GM21390 (cell line): ENCODE data around the gene CYTH1.

ENCODE experiments used
- ATAC-seq: cut with Tn5 transposase; IDR thresholded peaks from one replicate; pipeline ENCODE4 v1.9.1; 2021; ENCODE audit not compliant: unreplicated experiment

The CYTH1 gene

GRCh38 chr17:78738278-78738677, 43.8 kb downstream of the CYTH1 start:
- no peak for ATAC-seq

DNA sequence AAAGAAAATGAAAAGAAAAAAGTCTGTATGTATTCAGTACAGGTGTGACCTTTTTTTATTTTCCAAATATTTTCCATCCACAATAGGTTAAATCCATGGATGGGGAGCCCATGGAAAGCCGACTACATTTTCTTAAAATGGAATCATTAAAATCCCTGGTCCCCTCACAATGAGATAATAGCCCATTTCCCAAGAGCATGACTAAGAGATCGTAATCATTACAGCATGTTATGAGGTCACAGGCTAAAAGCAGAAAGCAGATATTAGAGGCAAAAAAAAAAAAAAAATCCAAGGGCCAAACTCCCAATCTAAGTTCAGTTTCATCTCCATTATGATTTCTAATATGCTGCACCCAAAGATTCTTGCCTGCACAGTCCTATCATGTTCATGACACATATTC, 44.7 kb downstream of the CYTH1 start:
- no peak for ATAC-seq

DNA sequence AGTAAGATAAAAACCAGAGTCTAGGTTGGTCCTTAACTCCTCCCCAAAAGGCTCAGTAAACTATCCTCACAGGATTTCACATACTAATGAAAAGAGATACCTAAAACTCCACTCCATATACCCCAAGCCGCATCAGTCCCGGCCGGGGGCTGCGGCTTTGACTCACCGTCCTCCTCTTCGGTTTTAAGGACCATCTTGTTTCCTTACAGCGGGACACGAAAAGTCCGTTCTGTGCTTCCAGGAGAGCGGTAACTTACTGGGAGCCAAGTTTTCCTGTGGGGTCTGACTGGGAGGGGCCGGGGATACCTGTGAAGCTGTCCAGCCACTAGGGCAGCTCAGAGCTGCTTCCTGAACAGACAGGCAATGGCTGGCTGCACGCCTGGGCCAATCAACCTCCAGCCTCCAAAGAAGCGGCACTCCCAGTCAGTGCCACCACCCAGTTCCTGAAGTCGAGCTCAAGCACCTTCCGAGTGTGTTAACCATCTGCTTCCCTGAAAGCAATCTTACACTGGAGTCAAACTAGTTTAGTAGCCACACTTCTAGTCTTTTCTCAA, 45.5 kb downstream of the CYTH1 start:
- ATAC-seq: peak; percentile 61

GRCh38 chr17:78735832-78736525, 46.1 kb downstream of the CYTH1 start:
- no peak for ATAC-seq

DNA sequence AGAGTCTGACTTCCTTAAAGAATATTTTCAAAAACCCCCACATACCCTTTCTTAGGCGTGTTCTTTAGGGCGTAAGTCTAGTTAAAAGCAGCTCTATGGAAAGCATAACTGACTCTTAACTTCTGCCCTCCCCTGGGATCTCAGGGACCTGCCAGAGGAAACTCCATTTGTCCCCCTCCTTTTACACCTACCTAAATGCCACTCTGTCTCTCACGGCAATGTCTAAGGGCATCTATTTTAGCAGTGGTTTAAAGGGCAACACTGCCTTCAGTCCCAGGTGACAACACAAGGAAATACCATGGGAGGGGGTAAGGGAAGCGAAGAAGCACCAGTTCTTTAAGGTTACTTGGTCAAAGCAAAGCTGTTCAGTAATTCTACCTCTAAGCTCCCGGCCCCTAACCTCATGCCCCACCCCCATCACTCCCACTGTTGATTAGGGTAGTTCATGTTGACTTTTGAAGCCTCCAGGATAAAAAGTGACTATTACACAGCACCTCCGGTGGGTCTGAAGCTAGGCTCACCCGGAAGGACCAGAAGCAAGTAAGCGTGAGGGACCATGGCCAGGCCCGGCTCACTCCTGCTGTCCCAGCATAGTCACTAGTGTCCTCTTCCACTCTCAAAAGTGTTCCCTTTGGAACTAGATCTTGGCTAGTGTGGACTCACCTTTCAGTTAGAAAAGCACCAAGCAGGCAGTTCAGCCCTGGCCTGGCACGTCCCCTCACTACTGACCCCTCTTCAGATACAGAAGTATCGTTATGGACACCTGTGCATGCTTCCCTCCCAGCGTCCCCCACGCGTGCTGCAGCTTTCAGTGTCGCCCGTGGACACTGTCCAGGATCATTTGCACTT, 47.1 kb downstream of the CYTH1 start:
- ATAC-seq: no peak

GRCh38 chr17:78732354-78732753, 49.7 kb downstream of the CYTH1 start:
- no peak for ATAC-seq

GRCh38 chr17:78731904-78732303, 50.2 kb downstream of the CYTH1 start:
- ATAC-seq: no peak

GRCh38 chr17:78729641-78730040, 52.4 kb downstream of the CYTH1 start:
- ATAC-seq: no peak

- no peak for ATAC-seq
Observed at GRCh38 chr17:78728495-78728894, 53.6 kb downstream of the CYTH1 start.

DNA sequence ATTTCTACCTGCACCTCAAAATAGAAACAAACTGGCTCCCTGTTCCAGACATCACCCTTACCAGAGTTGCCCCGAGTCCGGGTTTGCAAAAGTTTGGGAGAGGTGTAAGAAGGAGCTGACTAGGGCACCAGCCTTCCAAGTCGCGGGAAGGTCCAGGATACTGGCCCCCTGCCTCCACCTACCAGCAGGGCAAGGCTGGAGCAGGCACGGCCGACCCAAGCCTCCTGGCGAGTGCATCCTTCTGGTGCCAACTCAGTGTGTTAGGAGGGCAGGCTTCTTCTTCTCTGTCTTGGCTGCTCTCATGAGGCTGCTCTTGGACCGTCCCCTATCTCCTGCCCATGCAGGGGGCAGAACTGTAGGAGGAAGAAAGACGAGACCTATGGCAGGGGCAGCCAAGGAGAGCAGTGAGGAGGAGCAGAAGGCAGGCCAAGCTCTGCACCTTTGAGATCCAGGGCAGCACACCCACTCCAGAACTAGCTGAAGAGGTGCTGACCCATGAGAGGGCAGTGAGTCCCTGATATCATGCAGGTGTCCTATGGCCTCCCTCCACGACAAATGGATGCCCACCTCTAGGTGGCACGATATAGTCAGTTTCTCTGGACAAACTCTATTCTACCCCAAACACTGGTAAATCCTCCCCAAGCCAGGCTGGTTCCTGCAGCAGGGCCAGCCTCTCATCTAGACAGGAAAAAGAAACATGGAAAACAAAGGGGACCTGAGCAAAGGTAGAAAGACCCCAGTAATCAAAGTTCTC, 54.4 kb downstream of the CYTH1 start:
- ATAC-seq: no peak

DNA sequence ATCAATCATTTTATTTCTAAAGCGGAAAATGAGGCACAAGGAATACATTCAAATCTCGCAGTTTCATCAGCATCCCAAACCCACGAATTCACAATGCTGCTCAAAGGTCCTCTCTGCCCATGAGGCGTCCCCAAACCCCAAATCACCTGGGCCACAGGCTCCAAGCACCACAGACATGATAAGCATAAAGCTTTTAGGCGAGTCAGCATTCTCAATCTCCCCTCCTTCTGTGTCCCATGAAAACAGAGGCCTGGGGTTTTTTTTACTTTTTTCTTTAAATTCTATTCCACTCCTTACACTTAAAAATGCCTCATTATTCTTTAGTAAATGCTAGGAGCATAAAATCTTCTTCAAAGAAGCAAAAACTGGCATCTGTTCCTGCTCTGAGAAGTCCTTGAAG, 55.0 kb downstream of the CYTH1 start:
- ATAC-seq: no peak

DNA sequence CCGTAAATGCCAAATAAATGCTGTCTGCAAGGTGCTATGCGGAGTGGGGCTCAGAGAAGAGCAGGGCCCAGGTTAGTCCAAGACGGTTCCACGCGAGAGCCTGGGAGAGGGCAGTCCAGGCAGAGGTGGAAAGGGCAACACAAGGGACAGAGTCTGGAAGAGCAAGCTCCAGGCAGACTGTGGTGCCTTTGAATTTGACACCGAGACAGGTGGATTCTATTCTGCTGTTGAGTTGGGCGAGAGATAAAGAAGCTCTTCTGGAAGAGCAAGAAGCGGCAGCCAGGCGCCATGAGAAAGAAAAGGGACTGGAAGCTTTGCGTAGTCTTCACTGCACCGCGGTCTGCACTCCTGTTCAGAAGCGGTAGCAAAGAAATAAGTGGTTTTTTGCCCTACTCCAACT, 55.6 kb downstream of the CYTH1 start:
- no peak for ATAC-seq

- no peak for ATAC-seq
Observed at GRCh38 chr17:78725448-78726021, 56.5 kb downstream of the CYTH1 start.

GRCh38 chr17:78724999-78725398, 57.1 kb downstream of the CYTH1 start:
- ATAC-seq: no peak

GRCh38 chr17:78724544-78724943, 57.5 kb downstream of the CYTH1 start:
- ATAC-seq: no peak

DNA sequence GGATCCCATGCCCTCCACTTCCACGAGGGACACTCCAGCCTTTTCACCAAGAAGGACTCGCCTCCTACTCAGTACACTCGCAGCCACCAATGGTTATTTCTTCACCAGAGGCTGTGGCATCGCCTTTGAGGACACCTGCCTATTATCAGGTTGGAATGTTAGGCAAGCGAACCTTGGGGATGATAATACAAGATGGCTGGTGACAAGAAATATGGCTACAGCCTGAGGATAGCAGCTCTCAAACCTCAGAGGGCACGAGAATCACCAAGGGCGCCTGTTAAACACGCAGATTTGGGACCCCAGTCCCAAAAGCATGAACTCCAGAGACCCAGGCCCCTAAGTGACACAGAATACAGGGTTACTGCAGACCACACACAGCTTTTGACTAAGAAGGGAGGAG, 58.1 kb downstream of the CYTH1 start:
- no peak for ATAC-seq

DNA sequence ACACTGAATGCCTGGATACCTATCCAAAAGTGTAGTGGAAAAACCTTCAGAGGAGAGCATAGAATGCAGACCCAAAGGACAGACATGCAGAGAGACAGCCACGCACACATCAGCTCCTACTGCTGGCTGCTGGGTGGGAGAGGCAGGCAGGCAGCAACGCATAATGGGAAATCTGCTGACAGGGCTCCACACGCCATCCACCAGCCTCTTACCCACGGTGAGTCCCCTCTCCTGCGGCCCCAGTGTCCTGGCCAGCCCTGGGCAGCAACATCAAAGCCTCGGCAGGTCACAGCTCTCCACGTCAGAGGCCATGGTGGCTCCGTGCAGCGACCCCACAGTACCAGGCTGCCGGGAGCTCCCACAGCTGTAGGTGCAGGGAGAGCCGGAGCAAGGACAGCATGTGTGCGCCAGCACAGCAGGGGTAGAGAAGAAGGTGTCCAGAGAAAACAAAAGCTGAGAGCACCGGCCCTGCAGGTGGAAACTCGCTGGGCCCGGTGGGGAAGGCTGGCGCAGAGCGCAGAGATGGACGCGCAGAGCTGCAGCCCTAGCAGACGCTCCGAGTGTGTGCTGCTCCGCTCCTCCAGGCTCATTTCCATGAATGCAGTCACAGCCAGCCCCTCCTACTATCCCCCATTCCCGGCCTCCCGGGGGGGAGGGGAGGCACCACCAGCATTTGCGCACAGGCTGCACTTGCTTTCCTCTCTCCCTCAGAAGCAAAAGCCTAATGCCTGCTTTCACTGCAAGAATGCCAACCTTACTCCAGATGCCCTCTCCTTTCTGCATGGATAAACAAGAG, 58.9 kb downstream of the CYTH1 start:
- no peak for ATAC-seq

DNA sequence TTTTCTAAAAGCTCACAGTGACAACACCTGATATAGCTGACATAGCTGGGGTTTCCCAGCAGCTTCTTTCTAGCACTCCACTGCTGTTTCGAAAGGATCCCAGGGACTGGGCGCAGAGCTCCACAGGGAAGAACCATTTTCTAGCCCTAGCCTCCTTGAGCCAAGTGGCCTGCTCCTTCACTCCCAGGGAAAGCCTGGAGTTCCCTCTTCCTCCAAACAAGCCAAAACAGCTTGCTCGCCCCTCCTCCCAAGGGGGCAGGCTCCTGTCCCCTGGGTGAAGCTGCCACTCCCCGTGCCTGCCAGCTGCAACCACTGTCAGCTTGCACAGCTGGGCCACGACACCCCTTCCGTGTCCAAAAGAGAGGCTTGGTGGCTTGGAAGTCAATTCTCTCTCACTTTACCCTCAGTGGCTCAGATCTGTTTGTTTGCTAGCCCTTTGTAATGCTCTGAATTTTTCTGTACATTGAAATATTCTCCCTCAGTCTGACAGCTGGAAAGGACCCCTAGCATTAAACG, 59.8 kb downstream of the CYTH1 start:
- ATAC-seq: no peak

DNA sequence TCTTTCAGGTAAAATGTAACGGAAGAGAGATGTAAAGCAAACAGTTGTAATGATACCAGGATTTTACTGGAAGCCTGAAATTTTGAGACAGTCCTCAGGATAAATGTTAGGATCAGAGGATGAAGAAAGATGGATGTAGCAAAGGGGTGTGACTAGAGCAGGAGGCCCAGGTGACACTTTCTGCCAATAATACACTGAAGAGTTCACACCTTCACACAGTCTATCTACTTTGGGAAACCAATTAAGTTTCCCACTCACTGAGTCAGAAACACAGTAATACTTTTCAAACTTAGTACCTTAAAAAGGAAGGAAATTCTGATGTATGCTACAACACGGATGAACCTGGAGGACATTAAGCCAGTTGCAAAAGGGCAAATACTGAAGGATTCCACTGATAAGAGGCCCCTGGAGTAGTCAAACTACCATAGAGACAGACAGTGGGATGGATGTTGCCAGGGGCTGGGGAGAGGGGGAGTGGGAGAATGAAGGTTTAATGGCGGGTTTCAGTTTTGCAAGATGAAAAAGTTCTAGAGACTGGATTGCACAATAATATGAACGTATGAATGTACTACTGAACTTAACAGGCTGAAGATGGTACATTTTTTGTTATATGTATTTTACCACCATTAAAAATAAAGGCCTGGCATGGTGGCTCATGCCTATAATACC, 62.3 kb downstream of the CYTH1 start:
- ATAC-seq: no peak
